Activated naive CD4-positive, alpha-beta T cell treated with anti-CD3 and anti-CD28 coated beads, Interleukin-2, amount 50 U/mL, for 24 hours (primary cell): ENCODE data around the gene KCTD10.

Experiments
- H3K27ac Mint-ChIP-seq: one replicate; pipeline ENCODE4 v1.8.0; 2021; ENCODE audit warnings: mild to moderate bottlenecking, mixed read lengths
- H3K27me3 Mint-ChIP-seq: one replicate; pipeline ENCODE4 v1.8.0; 2021; ENCODE audit warnings: mixed read lengths
- H3K36me3 Mint-ChIP-seq: one replicate; pipeline ENCODE4 v1.8.0; 2021; ENCODE audit warnings: mixed read lengths
- H3K4me1 Mint-ChIP-seq: one replicate; pipeline ENCODE4 v1.8.0; 2021; ENCODE audit warnings: mixed read lengths
- H3K4me3 Mint-ChIP-seq: one replicate; pipeline ENCODE4 v1.8.0; 2021; ENCODE audit warnings: mild to moderate bottlenecking, mixed read lengths
- H3K9me3 Mint-ChIP-seq: one replicate; pipeline ENCODE4 v1.8.0; 2021; ENCODE audit warnings: mixed read lengths

Gene KCTD10, protein sequence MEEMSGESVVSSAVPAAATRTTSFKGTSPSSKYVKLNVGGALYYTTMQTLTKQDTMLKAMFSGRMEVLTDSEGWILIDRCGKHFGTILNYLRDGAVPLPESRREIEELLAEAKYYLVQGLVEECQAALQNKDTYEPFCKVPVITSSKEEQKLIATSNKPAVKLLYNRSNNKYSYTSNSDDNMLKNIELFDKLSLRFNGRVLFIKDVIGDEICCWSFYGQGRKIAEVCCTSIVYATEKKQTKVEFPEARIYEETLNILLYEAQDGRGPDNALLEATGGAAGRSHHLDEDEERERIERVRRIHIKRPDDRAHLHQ

GRCh38 chr12:109477185-109477962, at the start of gene KCTD10, which contains the start of gene UBE3B:
Gene KCTD10 (minus strand): TSS chr12:109477300. CDS start chr12:109477262, 38 bp downstream.
Gene UBE3B (plus strand): TSS chr12:109477634. CDS start chr12:109483552, 5,918 bp downstream.
- H3K4me3 Mint-ChIP-seq = peak within 1 kb of the TSS; percentile 92
- no peaks in the 10 kb centered on the region for H3K9me3 Mint-ChIP-seq
- H3K4me1 Mint-ChIP-seq = peaks cover 38% of the 10 kb centered on the region
- no peaks in the 10 kb centered on the region for H3K27me3 Mint-ChIP-seq
- peak within 1 kb of the TSS; percentile 99 for H3K27ac Mint-ChIP-seq
- H3K36me3 Mint-ChIP-seq = no peaks in the 10 kb centered on the region

DNA sequence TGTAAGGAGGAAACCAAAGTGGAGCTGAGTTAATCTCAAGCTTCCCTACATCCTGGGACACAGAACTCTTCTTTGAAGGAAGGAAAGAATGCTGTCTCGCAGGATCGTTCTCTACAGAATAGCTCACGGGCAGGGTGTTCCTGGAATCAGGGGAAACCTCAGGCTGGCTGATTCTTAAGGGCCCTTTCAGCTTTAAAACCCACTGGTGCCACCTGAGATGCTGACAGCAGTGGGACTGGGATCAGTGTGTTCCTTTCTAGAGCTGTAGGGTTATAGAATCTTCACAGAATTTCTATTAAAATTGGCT, 48.1 kb upstream of the KCTD10 start:
- no peaks in the 10 kb centered on the region for H3K9me3 Mint-ChIP-seq
- peaks cover 6% of the 10 kb centered on the region for H3K36me3 Mint-ChIP-seq
- no peak overlapping the region for H3K4me3 Mint-ChIP-seq
- H3K27ac Mint-ChIP-seq = no peak overlapping the region
- no peaks in the 10 kb centered on the region for H3K4me1 Mint-ChIP-seq
- no peaks in the 10 kb centered on the region for H3K27me3 Mint-ChIP-seq

DNA sequence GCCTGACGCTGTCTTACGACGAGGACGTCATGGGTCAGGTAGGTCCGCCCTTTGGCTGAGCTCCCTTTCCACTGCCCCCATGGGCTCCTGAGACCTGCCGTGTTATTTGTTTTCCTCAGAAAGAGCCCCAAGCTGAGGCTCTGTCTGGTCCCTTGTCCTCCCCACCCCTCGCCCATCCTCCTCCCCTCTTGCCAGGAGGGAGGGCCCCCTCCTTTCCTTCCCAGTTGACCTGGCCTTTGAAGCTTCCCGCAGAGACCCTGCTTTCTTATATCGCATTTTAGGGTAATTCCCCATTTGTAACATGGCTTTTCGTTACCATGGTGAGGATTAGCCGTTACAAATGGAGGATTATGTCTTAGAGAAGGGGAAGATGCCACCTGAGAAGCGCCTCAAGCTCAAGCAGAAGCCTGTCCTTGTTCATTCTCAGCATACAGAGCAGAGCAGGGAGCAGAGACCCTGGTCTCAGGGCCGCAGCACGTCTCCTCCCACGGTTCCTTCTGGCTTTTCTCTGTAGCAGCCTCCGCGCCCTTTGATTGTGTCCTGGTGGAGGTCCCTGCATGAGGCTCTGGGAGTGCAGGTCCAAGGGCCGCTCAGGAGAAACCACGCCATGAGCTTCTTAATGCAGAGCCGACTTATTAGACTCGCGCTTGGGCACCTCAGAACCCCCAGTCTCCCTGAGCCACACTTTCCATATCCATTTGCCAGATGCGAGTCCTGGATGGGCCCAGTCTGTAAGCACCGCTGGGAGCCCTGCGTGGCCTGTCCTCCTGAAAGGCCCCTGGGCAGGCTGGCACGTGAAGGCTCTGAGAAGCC, 47.6 kb upstream of the KCTD10 start:
- H3K4me3 Mint-ChIP-seq = no peak overlapping the region
- no peaks in the 10 kb centered on the region for H3K27me3 Mint-ChIP-seq
- H3K4me1 Mint-ChIP-seq = no peaks in the 10 kb centered on the region
- H3K27ac Mint-ChIP-seq = no peak overlapping the region
- H3K36me3 Mint-ChIP-seq = peaks cover 4% of the 10 kb centered on the region
- no peaks in the 10 kb centered on the region for H3K9me3 Mint-ChIP-seq

GRCh38 chr12:109523504-109523903, 46.4 kb upstream of the KCTD10 start:
- Mint-ChIP-seq H3K36me3 (peaks cover 4% of the 10 kb centered on the region), H3K27ac (no peak overlapping the region), H3K4me1 (no peaks in the 10 kb centered on the region), H3K27me3 (no peaks in the 10 kb centered on the region), H3K4me3 (no peak overlapping the region), H3K9me3 (no peaks in the 10 kb centered on the region)

DNA sequence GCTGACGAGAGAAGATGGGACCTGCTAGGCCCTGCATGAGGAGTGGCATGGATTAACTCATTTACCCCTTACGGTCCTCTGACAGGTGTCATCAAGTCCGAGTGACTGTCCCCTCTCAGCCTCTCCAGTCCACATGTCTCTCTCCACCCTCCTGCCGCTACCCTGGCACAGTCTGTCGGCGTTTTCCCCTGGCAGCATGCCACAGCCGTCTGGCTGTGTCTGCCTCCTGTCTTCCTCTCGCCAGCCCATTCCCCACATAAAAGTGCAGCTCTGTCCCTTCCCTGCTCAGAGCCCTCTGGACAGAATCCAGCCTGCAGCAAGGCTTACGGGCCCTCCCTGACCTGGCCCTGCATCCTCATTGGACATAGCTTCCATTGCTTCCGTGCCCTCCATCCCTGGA, 46.0 kb upstream of the KCTD10 start:
- Mint-ChIP-seq H3K9me3 (no peaks in the 10 kb centered on the region), H3K4me3 (no peak overlapping the region), H3K4me1 (no peaks in the 10 kb centered on the region), H3K27me3 (no peaks in the 10 kb centered on the region), H3K36me3 (peaks cover 4% of the 10 kb centered on the region), H3K27ac (no peak overlapping the region)

DNA sequence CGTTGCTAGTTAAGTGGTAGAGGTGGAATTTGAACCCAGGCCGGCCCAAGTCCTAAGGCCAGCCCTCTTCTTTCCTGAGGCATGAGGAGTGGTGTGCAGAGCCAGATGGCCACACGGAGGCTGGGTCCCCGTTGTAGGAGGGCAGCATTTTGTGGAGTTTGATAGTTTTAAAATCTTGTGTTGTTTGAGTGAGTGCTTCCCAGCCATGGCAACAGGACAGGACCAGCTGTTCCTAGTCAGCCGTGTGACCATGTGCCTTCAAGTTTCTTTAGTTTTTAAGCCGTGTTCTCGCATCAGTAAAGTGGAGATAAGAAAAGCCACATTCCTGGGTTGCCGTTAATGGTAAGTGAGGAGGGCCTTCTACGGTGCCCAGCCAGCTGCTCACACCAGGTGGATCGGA, 44.7 kb upstream of the KCTD10 start:
- H3K27me3 Mint-ChIP-seq = no peaks in the 10 kb centered on the region
- H3K4me1 Mint-ChIP-seq = no peaks in the 10 kb centered on the region
- no peak overlapping the region for H3K27ac Mint-ChIP-seq
- no peaks in the 10 kb centered on the region for H3K9me3 Mint-ChIP-seq
- H3K4me3 Mint-ChIP-seq = no peak overlapping the region
- H3K36me3 Mint-ChIP-seq = peaks cover 7% of the 10 kb centered on the region

GRCh38 chr12:109519787-109520186, 42.7 kb upstream of the KCTD10 start:
- Mint-ChIP-seq H3K4me1 (no peaks in the 10 kb centered on the region), H3K9me3 (no peaks in the 10 kb centered on the region), H3K36me3 (peaks cover 9% of the 10 kb centered on the region), H3K4me3 (no peak overlapping the region), H3K27ac (no peak overlapping the region), H3K27me3 (no peaks in the 10 kb centered on the region)

GRCh38 chr12:109518820-109519665, 41.9 kb upstream of the KCTD10 start:
- no peaks in the 10 kb centered on the region for H3K4me1 Mint-ChIP-seq
- no peak overlapping the region for H3K4me3 Mint-ChIP-seq
- H3K27me3 Mint-ChIP-seq = no peaks in the 10 kb centered on the region
- H3K27ac Mint-ChIP-seq = no peak overlapping the region
- no peaks in the 10 kb centered on the region for H3K9me3 Mint-ChIP-seq
- H3K36me3 Mint-ChIP-seq = peaks cover 11% of the 10 kb centered on the region

DNA sequence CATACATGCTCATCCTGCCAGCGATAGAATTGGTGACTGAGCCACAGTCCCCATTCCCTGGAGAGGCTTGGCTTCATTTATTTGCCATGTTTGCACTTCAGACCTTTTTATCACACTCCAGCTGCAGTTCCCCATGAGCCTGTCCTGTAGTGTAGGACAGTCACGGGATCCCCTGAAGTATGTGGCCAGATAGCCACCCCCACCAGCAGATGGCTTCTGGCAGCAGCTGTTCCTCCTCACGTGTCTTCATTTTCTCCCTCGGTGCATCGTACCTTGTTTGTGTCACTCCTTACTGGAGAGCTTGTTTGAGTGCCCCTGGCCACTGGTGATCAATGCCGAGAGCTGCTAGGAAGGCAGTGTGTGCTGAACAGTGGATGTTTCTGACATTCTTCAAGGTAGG, 40.5 kb upstream of the KCTD10 start:
- Mint-ChIP-seq H3K4me1 (no peaks in the 10 kb centered on the region), H3K9me3 (no peaks in the 10 kb centered on the region), H3K36me3 (peaks cover 7% of the 10 kb centered on the region), H3K27me3 (no peaks in the 10 kb centered on the region), H3K27ac (no peak overlapping the region), H3K4me3 (no peak overlapping the region)

GRCh38 chr12:109513977-109514376, 36.9 kb upstream of the KCTD10 start:
- Mint-ChIP-seq H3K9me3 (no peaks in the 10 kb centered on the region), H3K4me3 (no peak overlapping the region), H3K27ac (no peak overlapping the region), H3K36me3 (peaks cover 24% of the 10 kb centered on the region), H3K4me1 (no peaks in the 10 kb centered on the region), H3K27me3 (no peaks in the 10 kb centered on the region)

- Mint-ChIP-seq H3K9me3 (no peaks in the 10 kb centered on the region), H3K4me3 (no peak overlapping the region), H3K27ac (no peak overlapping the region), H3K36me3 (peaks cover 26% of the 10 kb centered on the region), H3K4me1 (no peaks in the 10 kb centered on the region), H3K27me3 (no peaks in the 10 kb centered on the region)
Observed at GRCh38 chr12:109513051-109513450, 36.0 kb upstream of the KCTD10 start.

- Mint-ChIP-seq H3K4me1 (no peaks in the 10 kb centered on the region), H3K36me3 (peaks cover 24% of the 10 kb centered on the region), H3K9me3 (no peaks in the 10 kb centered on the region), H3K4me3 (no peak overlapping the region), H3K27ac (no peak overlapping the region), H3K27me3 (no peaks in the 10 kb centered on the region)
Observed at GRCh38 chr12:109512608-109513007, 35.5 kb upstream of the KCTD10 start.

DNA sequence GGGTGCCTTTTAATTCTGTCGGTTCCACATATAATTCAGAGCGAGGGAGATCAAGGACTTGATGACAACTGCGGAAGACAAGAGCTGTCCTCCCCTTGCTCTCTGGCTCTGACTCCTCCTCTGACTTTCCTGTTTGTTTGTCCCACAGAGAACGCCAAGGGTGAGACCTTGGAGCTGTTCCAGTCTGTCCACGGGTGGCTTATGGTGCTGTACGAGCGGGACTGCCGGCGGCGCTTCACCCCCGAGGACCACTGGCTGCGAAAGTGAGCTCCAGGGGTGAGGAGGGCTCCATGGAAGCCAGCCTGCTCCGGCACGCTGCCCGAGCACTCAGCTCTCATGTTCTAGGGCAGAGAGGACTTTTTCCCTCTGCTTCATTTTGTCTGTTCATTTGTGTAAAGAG, 33.1 kb upstream of the KCTD10 start:
- Mint-ChIP-seq H3K4me1 (no peaks in the 10 kb centered on the region), H3K4me3 (no peak overlapping the region), H3K9me3 (no peaks in the 10 kb centered on the region), H3K27me3 (no peaks in the 10 kb centered on the region), H3K27ac (no peak overlapping the region), H3K36me3 (peaks cover 21% of the 10 kb centered on the region)

GRCh38 chr12:109504068-109504467, 27.0 kb upstream of the KCTD10 start:
- Mint-ChIP-seq H3K27ac (no peak overlapping the region), H3K9me3 (no peaks in the 10 kb centered on the region), H3K4me1 (no peaks in the 10 kb centered on the region), H3K27me3 (no peaks in the 10 kb centered on the region), H3K36me3 (peaks cover 15% of the 10 kb centered on the region), H3K4me3 (no peak overlapping the region)

- H3K9me3 Mint-ChIP-seq = no peaks in the 10 kb centered on the region
- no peak overlapping the region for H3K4me3 Mint-ChIP-seq
- H3K27me3 Mint-ChIP-seq = no peaks in the 10 kb centered on the region
- H3K4me1 Mint-ChIP-seq = no peaks in the 10 kb centered on the region
- peaks cover 15% of the 10 kb centered on the region for H3K36me3 Mint-ChIP-seq
- no peak overlapping the region for H3K27ac Mint-ChIP-seq
Observed at GRCh38 chr12:109503611-109504010, 26.5 kb upstream of the KCTD10 start.
